Measurements from ENCODE around the gene FXYD1. TPM values are rescaled to one million over a fixed set of nuclear protein-coding genes. Genes with fewer than 3 reads are reported as not detected.

FXYD1 gene
- polyA plus RNA-seq, 2 donors, result 13.2 to 21.4 TPM

GRCh38 chr19:35140207-35140961 is 1.8 kb downstream of the FXYD1 start:
- Histone ChIP-seq H3K4me3 (ENCODE audit: low read depth in 1 of 2, low read length in 2 of 2) (peak overlapping the region in 1 of 2 donors; percentile 19), H3K9me3 (ENCODE audit: control insufficient read depth in 2 of 2, insufficient read depth in 1 of 2, low read depth in 1 of 2, low read length in 1 of 2) (no peaks in the 10 kb centered on the region), H3K27ac (ENCODE audit: low read depth in 2 of 2, low read length in 1 of 2) (peak overlapping the region; percentile 77 to 82), H3K36me3 (ENCODE audit: control insufficient read depth in 2 of 2, insufficient read depth in 2 of 2, low read length in 1 of 2) (no peaks in the 10 kb centered on the region), H3K27me3 (ENCODE audit: control insufficient read depth in 1 of 2, insufficient read depth in 2 of 2, low read length in 2 of 2) (no peaks in the 10 kb centered on the region), H3K4me1 (ENCODE audit: control insufficient read depth in 2 of 2, insufficient read depth in 2 of 2, low read length in 1 of 2) (peaks cover 0 to 7% of the 10 kb centered on the region in 2 donors)
- 57 to 59% methylated on average over 12 of the region's 12 CpGs for WGBS, 2 donors

- H3K4me3 ChIP-seq (ENCODE audit: low read depth in 1 of 2, low read length in 2 of 2), result peak overlapping the region in 1 of 2 donors; percentile 19
- 2 to 4% methylated on average over 45 to 47 of the region's 48 CpGs for WGBS, 2 donors
- H3K27me3 ChIP-seq (ENCODE audit: control insufficient read depth in 1 of 2, insufficient read depth in 2 of 2, low read length in 2 of 2), result no peaks in the 10 kb centered on the region
- H3K9me3 ChIP-seq (ENCODE audit: control insufficient read depth in 2 of 2, insufficient read depth in 1 of 2, low read depth in 1 of 2, low read length in 1 of 2), result no peaks in the 10 kb centered on the region
- no peaks in the 10 kb centered on the region for H3K36me3 ChIP-seq (ENCODE audit: control insufficient read depth in 2 of 2, insufficient read depth in 2 of 2, low read length in 1 of 2)
- H3K27ac ChIP-seq (ENCODE audit: low read depth in 2 of 2, low read length in 1 of 2), result peak overlapping the region; percentile 58 to 77
- H3K4me1 ChIP-seq (ENCODE audit: control insufficient read depth in 2 of 2, insufficient read depth in 2 of 2, low read length in 1 of 2), result peaks cover 0 to 7% of the 10 kb centered on the region in 2 donors
These were observed 2.6 kb downstream of the FXYD1 start for GRCh38 chr19:35140962-35141836.

- no peaks in the 10 kb centered on the region for H3K36me3 ChIP-seq (ENCODE audit: control insufficient read depth in 2 of 2, insufficient read depth in 2 of 2, low read length in 1 of 2)
- H3K27me3 ChIP-seq (ENCODE audit: control insufficient read depth in 1 of 2, insufficient read depth in 2 of 2, low read length in 2 of 2), result no peaks in the 10 kb centered on the region
- WGBS, 2 donors, result 20 to 28% methylated on average over 21 of the region's 21 CpGs
- no peak overlapping the region for H3K4me3 ChIP-seq (ENCODE audit: low read depth in 1 of 2, low read length in 2 of 2)
- H3K4me1 ChIP-seq (ENCODE audit: control insufficient read depth in 2 of 2, insufficient read depth in 2 of 2, low read length in 1 of 2), result peaks cover 0 to 6% of the 10 kb centered on the region in 2 donors
- H3K27ac ChIP-seq (ENCODE audit: low read depth in 2 of 2, low read length in 1 of 2), result no peak overlapping the region
- H3K9me3 ChIP-seq (ENCODE audit: control insufficient read depth in 2 of 2, insufficient read depth in 1 of 2, low read depth in 1 of 2, low read length in 1 of 2), result no peaks in the 10 kb centered on the region
These were observed 3.4 kb downstream of the FXYD1 start for GRCh38 chr19:35141837-35142605.

DNA sequence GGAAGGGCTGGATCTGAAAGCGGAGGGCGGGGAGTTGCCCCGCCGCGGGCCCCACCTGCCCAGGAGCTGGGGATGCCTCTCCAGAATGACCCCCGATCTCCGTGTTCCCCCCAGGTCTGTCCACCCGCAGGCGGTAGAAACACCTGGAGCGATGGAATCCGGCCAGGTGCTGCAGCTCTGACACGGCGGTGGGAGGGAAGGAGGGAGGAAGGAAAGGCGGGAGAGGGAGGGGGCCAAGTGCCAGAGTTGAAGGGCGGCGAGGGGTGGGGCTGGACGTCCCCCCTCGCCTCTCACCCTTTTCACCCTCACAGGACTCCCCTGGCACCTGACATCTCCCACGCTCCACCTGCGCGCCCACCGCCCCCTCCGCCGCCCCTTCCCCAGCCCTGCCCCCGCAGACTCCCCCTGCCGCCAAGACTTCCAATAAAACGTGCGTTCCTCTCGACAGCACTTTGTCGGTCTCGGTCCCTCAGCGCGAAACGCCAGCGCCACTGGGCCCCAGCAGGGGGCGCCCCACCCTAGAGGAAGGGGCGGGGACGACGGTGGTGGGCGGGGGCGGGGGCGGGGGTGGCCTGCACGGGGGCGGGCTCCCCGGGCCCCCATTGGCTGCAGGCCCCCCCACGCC is 4.1 kb downstream of the FXYD1 start:
- no peaks in the 10 kb centered on the region for H3K9me3 ChIP-seq (ENCODE audit: control insufficient read depth in 2 of 2, insufficient read depth in 1 of 2, low read depth in 1 of 2, low read length in 1 of 2)
- H3K4me1 ChIP-seq (ENCODE audit: control insufficient read depth in 2 of 2, insufficient read depth in 2 of 2, low read length in 1 of 2), result peaks cover 0 to 5% of the 10 kb centered on the region in 2 donors
- no peaks in the 10 kb centered on the region for H3K27me3 ChIP-seq (ENCODE audit: control insufficient read depth in 1 of 2, insufficient read depth in 2 of 2, low read length in 2 of 2)
- WGBS, 2 donors, result 4 to 8% methylated on average over 33 to 45 of the region's 46 CpGs
- no peak overlapping the region for H3K27ac ChIP-seq (ENCODE audit: low read depth in 2 of 2, low read length in 1 of 2)
- no peak overlapping the region for H3K4me3 ChIP-seq (ENCODE audit: low read depth in 1 of 2, low read length in 2 of 2)
- H3K36me3 ChIP-seq (ENCODE audit: control insufficient read depth in 2 of 2, insufficient read depth in 2 of 2, low read length in 1 of 2), result no peaks in the 10 kb centered on the region

GRCh38 chr19:35143231-35143715 is 4.6 kb downstream of the FXYD1 start, which contains the start of gene FXYD7:
FXYD7 (plus strand) TSS chr19:35143255; CDS start chr19:35143334, 79 bp downstream.
- peaks cover 0 to 5% of the 10 kb centered on the region in 2 donors for H3K4me1 ChIP-seq (ENCODE audit: control insufficient read depth in 2 of 2, insufficient read depth in 2 of 2, low read length in 1 of 2)
- 12 to 15% methylated on average over 29 to 31 of the region's 31 CpGs for WGBS, 2 donors
- H3K4me3 ChIP-seq (ENCODE audit: low read depth in 1 of 2, low read length in 2 of 2), result no peak within 1 kb of the TSS
- H3K27me3 ChIP-seq (ENCODE audit: control insufficient read depth in 1 of 2, insufficient read depth in 2 of 2, low read length in 2 of 2), result no peaks in the 10 kb centered on the region
- H3K9me3 ChIP-seq (ENCODE audit: control insufficient read depth in 2 of 2, insufficient read depth in 1 of 2, low read depth in 1 of 2, low read length in 1 of 2), result no peaks in the 10 kb centered on the region
- H3K27ac ChIP-seq (ENCODE audit: low read depth in 2 of 2, low read length in 1 of 2), result no peak within 1 kb of the TSS
- no peaks in the 10 kb centered on the region for H3K36me3 ChIP-seq (ENCODE audit: control insufficient read depth in 2 of 2, insufficient read depth in 2 of 2, low read length in 1 of 2)

DNA sequence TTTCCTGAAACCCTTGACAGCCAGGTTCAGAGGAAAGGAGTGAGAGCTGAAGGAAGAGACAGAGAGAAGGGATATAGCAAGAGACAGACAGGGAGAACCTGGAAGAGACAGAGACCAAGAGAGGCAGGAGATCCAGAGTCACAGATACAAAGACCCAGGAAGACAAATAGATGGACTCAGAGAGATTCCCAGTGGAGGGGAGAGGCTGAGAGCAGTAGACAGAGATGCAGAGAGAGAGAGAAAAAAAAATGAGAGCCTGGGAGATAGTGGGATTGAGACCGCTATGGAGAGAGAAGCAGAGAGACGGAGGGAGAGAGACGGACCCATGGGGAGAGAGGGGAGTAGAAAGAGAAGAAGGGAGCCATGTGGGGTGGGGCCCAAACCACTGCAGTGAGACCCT is 5.2 kb downstream of the FXYD1 start:
- no peaks in the 10 kb centered on the region for H3K36me3 ChIP-seq (ENCODE audit: control insufficient read depth in 2 of 2, insufficient read depth in 2 of 2, low read length in 1 of 2)
- H3K4me1 ChIP-seq (ENCODE audit: control insufficient read depth in 2 of 2, insufficient read depth in 2 of 2, low read length in 1 of 2), result peaks cover 0 to 5% of the 10 kb centered on the region in 2 donors
- no peaks in the 10 kb centered on the region for H3K9me3 ChIP-seq (ENCODE audit: control insufficient read depth in 2 of 2, insufficient read depth in 1 of 2, low read depth in 1 of 2, low read length in 1 of 2)
- H3K27ac ChIP-seq (ENCODE audit: low read depth in 2 of 2, low read length in 1 of 2), result no peak overlapping the region
- H3K4me3 ChIP-seq (ENCODE audit: low read depth in 1 of 2, low read length in 2 of 2), result no peak overlapping the region
- no peaks in the 10 kb centered on the region for H3K27me3 ChIP-seq (ENCODE audit: control insufficient read depth in 1 of 2, insufficient read depth in 2 of 2, low read length in 2 of 2)
- WGBS, 2 donors, result 34 to 44% methylated on average over 3 of the region's 3 CpGs

DNA sequence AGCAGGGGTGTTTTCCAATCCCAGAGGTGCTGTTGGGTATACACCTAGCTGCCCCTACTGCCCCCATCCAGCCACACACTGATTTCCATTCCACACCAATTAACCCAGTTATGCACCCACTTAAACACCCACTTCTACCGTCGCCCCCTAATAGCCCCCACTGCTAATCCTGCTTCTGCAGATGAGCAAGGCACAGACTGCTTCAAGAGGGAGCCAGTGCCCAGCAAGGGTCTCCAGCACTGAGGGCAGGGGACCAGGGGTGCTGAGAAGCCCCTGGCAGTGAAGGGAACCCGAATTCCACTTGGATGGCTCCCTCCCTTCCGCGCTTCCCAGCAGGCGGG is 5.6 kb downstream of the FXYD1 start:
- H3K27me3 ChIP-seq (ENCODE audit: control insufficient read depth in 1 of 2, insufficient read depth in 2 of 2, low read length in 2 of 2), result no peaks in the 10 kb centered on the region
- no peaks in the 10 kb centered on the region for H3K9me3 ChIP-seq (ENCODE audit: control insufficient read depth in 2 of 2, insufficient read depth in 1 of 2, low read depth in 1 of 2, low read length in 1 of 2)
- H3K4me3 ChIP-seq (ENCODE audit: low read depth in 1 of 2, low read length in 2 of 2), result no peak overlapping the region
- no peak overlapping the region for H3K27ac ChIP-seq (ENCODE audit: low read depth in 2 of 2, low read length in 1 of 2)
- no peaks in the 10 kb centered on the region for H3K36me3 ChIP-seq (ENCODE audit: control insufficient read depth in 2 of 2, insufficient read depth in 2 of 2, low read length in 1 of 2)
- H3K4me1 ChIP-seq (ENCODE audit: control insufficient read depth in 2 of 2, insufficient read depth in 2 of 2, low read length in 1 of 2), result peaks cover 0 to 5% of the 10 kb centered on the region in 2 donors
- WGBS, 2 donors, result 30% methylated on average over 6 of the region's 6 CpGs

DNA sequence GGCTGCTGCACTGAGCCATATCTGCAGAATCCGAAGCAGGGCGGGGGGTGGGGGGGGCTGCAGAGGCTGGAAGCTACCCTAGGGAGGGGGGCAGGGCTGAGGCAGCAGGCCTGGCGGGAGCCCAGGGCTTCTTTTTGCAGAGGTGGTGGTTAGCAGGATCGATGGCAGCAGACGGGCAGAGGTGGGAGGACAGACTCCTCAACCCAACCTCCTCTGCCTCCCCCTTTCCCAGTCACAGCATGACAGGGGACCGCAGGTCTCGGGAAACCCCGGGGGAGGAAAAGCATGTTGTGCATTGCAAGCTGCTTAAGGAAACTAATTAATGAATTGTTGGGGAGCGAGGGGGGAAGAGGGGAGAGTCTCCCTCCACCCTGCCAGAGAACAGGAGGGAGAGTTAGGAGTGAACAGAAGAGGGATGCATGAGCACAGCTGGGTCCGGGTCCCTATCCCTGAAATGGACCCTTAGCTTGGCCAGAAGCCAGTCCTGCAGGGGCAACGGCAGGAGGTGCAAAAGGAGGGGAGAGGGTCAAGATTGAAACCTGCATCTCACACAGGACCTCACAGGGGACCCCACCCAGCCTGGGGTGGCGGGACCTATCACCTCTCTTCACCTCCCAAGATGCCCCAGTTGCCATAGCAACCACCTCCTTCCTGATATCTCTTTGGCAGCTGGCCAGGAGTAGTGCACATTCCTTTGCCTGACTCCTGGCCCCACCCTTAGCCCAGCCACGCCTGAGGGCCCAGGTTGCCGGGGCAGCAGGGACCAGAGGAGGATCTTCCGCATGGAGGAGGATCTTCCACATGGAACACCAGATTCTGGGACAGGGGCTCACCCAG is 6.2 kb downstream of the FXYD1 start:
- Histone ChIP-seq H3K9me3 (ENCODE audit: control insufficient read depth in 2 of 2, insufficient read depth in 1 of 2, low read depth in 1 of 2, low read length in 1 of 2) (no peaks in the 10 kb centered on the region), H3K4me1 (ENCODE audit: control insufficient read depth in 2 of 2, insufficient read depth in 2 of 2, low read length in 1 of 2) (peaks cover 0 to 5% of the 10 kb centered on the region in 2 donors), H3K36me3 (ENCODE audit: control insufficient read depth in 2 of 2, insufficient read depth in 2 of 2, low read length in 1 of 2) (no peaks in the 10 kb centered on the region), H3K27me3 (ENCODE audit: control insufficient read depth in 1 of 2, insufficient read depth in 2 of 2, low read length in 2 of 2) (no peaks in the 10 kb centered on the region), H3K27ac (ENCODE audit: low read depth in 2 of 2, low read length in 1 of 2) (no peak overlapping the region), H3K4me3 (ENCODE audit: low read depth in 1 of 2, low read length in 2 of 2) (no peak overlapping the region)
- WGBS, 2 donors, result 17 to 27% methylated on average over 15 of the region's 15 CpGs
